Ammon's horn (tissue), 1 donor: ENCODE results near the gene KCNN2.

Experiments used
- DNase-seq: peaks from one replicate; pipeline ENCODE4 v3.0.0-alpha.2; 2016; ENCODE audit warnings: low spot score

The KCNN2 gene

DNA sequence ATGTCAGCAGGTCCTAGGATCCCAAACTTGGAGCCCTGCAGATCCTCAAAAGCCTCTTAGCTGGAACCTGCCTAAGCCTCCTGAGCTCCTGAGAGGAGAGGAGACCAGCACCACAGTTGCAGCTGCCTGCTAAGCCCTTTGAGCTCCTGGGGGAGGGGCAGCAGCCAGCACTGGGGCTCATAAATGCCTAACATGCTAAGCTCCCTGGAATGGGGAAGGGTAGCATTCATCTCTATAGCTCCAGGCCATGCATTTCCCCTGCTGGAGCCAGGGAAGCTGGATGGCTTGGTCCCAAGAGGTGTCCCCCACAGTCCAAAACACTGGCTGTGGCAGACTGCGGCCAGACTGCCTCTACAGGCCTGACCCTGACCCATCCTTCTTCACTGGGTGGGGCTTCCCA, 182.7 kb downstream of the KCNN2 start:
- no peak for DNase-seq
